Adrenal gland (tissue), 12 donors: ENCODE data around the gene RPS4Y2. TPM values are rescaled to one million over a fixed set of nuclear protein-coding genes. Genes with fewer than 3 reads are reported as not detected.

Experiments used
- DNase-seq, 7 donors: peaks; one replicate each; pipeline ENCODE4 v3.0.0-alpha.2; 2019 to 2020
- H3K27ac ChIP-seq, 5 donors: fragments of 200-600 bp; sonication (generic) in 4 of 5; 1 replicate in 3 of 5; 2 replicates in 2 of 5; pipeline versions ENCODE4 v1.5.1 to v1.8.0; 2016 to 2020; ENCODE audit warnings: mild to moderate bottlenecking in 1 of 5
- H3K27me3 ChIP-seq: fragments of 200-600 bp; 2 replicates; pipeline ENCODE4 v1.8.0; 2021
- H3K36me3 ChIP-seq, 2 donors: fragments of 200-600 bp; replicated peaks in 1 of 2; 1 replicate in 1 of 2; 2 replicates in 1 of 2; pipeline versions ENCODE4 v1.5.1 to v1.8.0; 2018 to 2022
- H3K4me1 ChIP-seq, 2 donors: fragments of 200-600 bp; replicated peaks in 1 of 2; 1 replicate in 1 of 2; 2 replicates in 1 of 2; pipeline versions ENCODE4 v1.5.1 to v1.8.0; 2018 to 2021
- H3K4me3 ChIP-seq, 4 donors: fragments of 200-600 bp; sonication (generic) in 3 of 4; one replicate each; pipeline ENCODE4 v1.5.1; 2016 to 2018
- H3K9me3 ChIP-seq, 3 donors: fragments of 200-600 bp; sonication (generic) in 1 of 3; replicated peaks in 1 of 3; 1 replicate in 2 of 3; 2 replicates in 1 of 3; pipeline versions ENCODE4 v1.5.1 to v1.8.0; 2016 to 2021
- CTCF ChIP-seq, 6 experiments: fragments of 450-650 bp in 4 of 6; fragments of 200-600 bp in 2 of 6; sonication (generic) in 1 of 6; IDR thresholded peaks; 1 replicate in 5 of 6; 2 replicates in 1 of 6; pipeline versions ENCODE4 v1.5.1 to v1.8.0; 2016 to 2021; ENCODE audit warnings: antibody characterized with exemption in 6 of 6, mild to moderate bottlenecking in 2 of 6, moderate library complexity in 1 of 6
- POLR2A ChIP-seq, 2 donors: fragments of 450-650 bp; IDR thresholded peaks; one replicate each; pipeline ENCODE4 v1.6.1; 2017; ENCODE audit warnings: antibody characterized with exemption in 2 of 2, mild to moderate bottlenecking in 2 of 2, moderate library complexity in 1 of 2
- WGBS, 4 donors: extraction: QIAGEN DNeasy Blood & Tissue Kit in 2 of 4; methylation state at CpG; one replicate each; pipeline versions ENCODE4 v1.1.5 to v1.1.7; 2013 to 2017; 5-methylcytosine and 5-hydroxymethylcytosine counted together
- intact Hi-C, 2 donors: fragments of 100-400 bp; cut with DNase I; formaldehyde crosslinking; loops; one replicate each; pipeline versions ENCODE4 v1.14.1 to v1.15.0; 2022 to 2023
- polyA plus RNA-seq, 3 donors: library from polyadenylated mRNA; stranded (reverse); fragments of 200-250 nt in 2 of 3; fragments of 350-450 nt in 1 of 3; fragmentation: Illumina TruSeq in 1 of 3; extraction: RNeasy Lipid Tissue Mini Kit (QIAGEN cat#74804) in 1 of 3; gene quantifications; one replicate each; pipeline ENCODE4 v1.2.3, GENCODE V29; 2013 to 2014
- total RNA-seq, 9 donors: library from RNA; depleted of rRNA in 4 of 9; stranded (reverse); fragments of >200 nt in 4 of 9; fragments of 120-200 nt in 1 of 9; fragmentation: NEBNext Ultra II Directional in 1 of 9; extraction: Animal tissue kit (Norgen Biotek cat#: 25700) in 1 of 9; gene quantifications; one replicate each; pipeline versions ENCODE4 v1.1.0 to v1.2.4, GENCODE V29; 2013 to 2023
- donor health status: healthy with polysubstance abuse.
- donor health status: Bipolar disorder and iron deficiency.
- donor health status: DM: yes; HTN: yes; CAD: no.
- donor health status: DM: no; HTN: no; CAD: no.
- donor health status: DM: no; HTN: no; CAD: no.
- donor health status: DM: yes; HTN: yes; CAD: no.

RPS4Y2 gene
- total and polyA plus RNA-seq, 12 donors, result not detected

GRCh38 chrY:20739806-20740205, 16.1 kb upstream of the RPS4Y2 start:
- Histone ChIP-seq H3K4me1 (no peaks in the 10 kb centered on the region), H3K27ac (no peak overlapping the region), H3K4me3 (no peak overlapping the region), H3K27me3 (no peaks in the 10 kb centered on the region), H3K9me3 (no peaks in the 10 kb centered on the region), H3K36me3 (no peaks in the 10 kb centered on the region)
- no peak for DNase-seq
- intact Hi-C loops, result loop anchor here in 1 of 2 donors (10.0 kb wide), 1 partner anchor 185 kb away; no protein-coding TSS in a partner anchor
- WGBS, 4 donors, result 50 to 62% methylated on average over 2 to 3 of the region's 3 CpGs; no CpG with 5 or more reads in 2 of the 4 donors
- TF ChIP-seq CTCF (IDR thresholded peaks at IDR 0.05), result no peak
- no peak for TF ChIP-seq POLR2A (IDR thresholded peaks at IDR 0.05)

DNA sequence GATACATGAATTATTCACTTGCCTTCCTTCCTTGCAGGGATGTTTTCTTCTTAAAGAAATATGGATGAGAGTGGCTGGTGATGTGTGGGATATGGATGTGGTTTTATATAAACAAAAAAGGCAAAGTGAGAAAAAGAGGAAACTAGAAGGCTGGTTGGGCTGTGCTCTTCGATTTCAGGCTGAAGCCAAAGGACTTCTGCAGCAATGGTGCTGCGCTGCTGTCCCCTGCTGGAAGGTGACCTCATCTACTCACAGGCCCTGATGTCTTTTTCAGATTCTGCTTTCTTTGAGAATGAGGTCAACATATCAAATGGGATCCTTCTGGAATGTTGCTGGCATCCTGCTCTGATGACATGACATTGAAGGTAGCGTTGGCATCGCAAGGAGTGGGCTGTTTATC, 15.3 kb upstream of the RPS4Y2 start:
- WGBS, 4 donors, result 18 to 41% methylated on average over 2 to 4 of the region's 4 CpGs; no CpG with 5 or more reads in 2 of the 4 donors
- Histone ChIP-seq H3K9me3 (no peaks in the 10 kb centered on the region), H3K27me3 (no peaks in the 10 kb centered on the region), H3K36me3 (no peaks in the 10 kb centered on the region), H3K4me3 (no peak overlapping the region), H3K4me1 (no peaks in the 10 kb centered on the region), H3K27ac (no peak overlapping the region)
- TF ChIP-seq CTCF (IDR thresholded peaks at IDR 0.05), result peak in 2 of 6 experiments; percentile 46 to 58
- no peak for TF ChIP-seq POLR2A (IDR thresholded peaks at IDR 0.05)
- intact Hi-C loops, result loop anchor here in 1 of 2 donors (10.0 kb wide), 1 partner anchor 186 kb away; no protein-coding TSS in a partner anchor
- DNase-seq, result peak in 2 of 7 donors; percentile 46 to 69

GRCh38 chrY:20745060-20745459, 10.8 kb upstream of the RPS4Y2 start:
- no peak for DNase-seq
- intact Hi-C loops, result loop anchor here in 1 of 2 donors (10.0 kb wide), 1 partner anchor 190 kb away; no protein-coding TSS in a partner anchor
- WGBS, 4 donors, result 51 to 58% methylated on average over 2 of the region's 2 CpGs; no CpG with 5 or more reads in 2 of the 4 donors

DNA sequence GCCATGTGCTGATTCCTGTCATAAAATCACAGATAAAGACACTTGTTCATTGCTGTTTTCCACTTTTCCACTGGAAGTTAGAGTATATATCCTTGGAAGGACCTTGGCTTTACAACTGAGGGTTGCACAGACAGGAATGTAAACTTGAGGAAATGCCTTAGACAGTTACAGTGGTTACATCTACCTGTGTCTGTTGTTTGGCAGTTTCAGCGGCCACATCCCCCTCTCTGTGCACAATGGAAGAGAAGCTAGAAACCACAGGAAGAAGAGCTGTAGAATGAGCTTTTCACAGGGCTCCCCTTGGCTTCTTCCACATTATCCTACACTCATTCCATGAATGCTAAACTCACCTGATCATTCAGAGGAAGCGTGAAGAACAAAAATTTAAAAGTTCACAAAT, 9.0 kb upstream of the RPS4Y2 start:
- intact Hi-C loops, result loop anchor here in 1 of 2 donors (10.0 kb wide), 1 partner anchor 192 kb away; no protein-coding TSS in a partner anchor
- 68 to 72% methylated on average over 1 to 2 of the region's 2 CpGs; no CpG with 5 or more reads in 2 of the 4 donors for WGBS, 4 donors
- TF ChIP-seq CTCF (IDR thresholded peaks at IDR 0.05), result no peak
- TF ChIP-seq POLR2A (IDR thresholded peaks at IDR 0.05), result no peak

More at GRCh38 chrY:20745060-20745459, 10.8 kb upstream of the RPS4Y2 start:
- Histone ChIP-seq H3K4me1 (no peaks in the 10 kb centered on the region), H3K4me3 (no peak overlapping the region), H3K9me3 (no peaks in the 10 kb centered on the region), H3K36me3 (no peaks in the 10 kb centered on the region), H3K27me3 (no peaks in the 10 kb centered on the region), H3K27ac (no peak overlapping the region)
- TF ChIP-seq CTCF (IDR thresholded peaks at IDR 0.05) (no peak), POLR2A (IDR thresholded peaks at IDR 0.05) (no peak)

More for the DNA sequence above, 9.0 kb upstream of the RPS4Y2 start:
- H3K9me3 ChIP-seq, result no peaks in the 10 kb centered on the region
- H3K36me3 ChIP-seq, result no peaks in the 10 kb centered on the region
- H3K27me3 ChIP-seq, result no peaks in the 10 kb centered on the region
- DNase-seq, result no peak
- no peak overlapping the region for H3K4me3 ChIP-seq
- no peaks in the 10 kb centered on the region for H3K4me1 ChIP-seq
- no peak overlapping the region for H3K27ac ChIP-seq
